Stimulated activated CD4-positive, alpha-beta T cell treated with anti-CD3 and anti-CD28 coated beads, Interleukin-4, amount 100 ng/mL, for 24 hours (primary cell): ENCODE results near the gene ALG14.

Experiments used
- DNase-seq: peaks from one replicate; pipeline ENCODE4 v3.0.0-alpha.2; 2020

Gene ALG14

GRCh38 chr1:94979656-94980581 is 92.8 kb downstream of the ALG14 start:
- DNase-seq: no peak

GRCh38 chr1:94979131-94979530 is 93.6 kb downstream of the ALG14 start:
- no peak for DNase-seq

- no peak for DNase-seq
Observed at GRCh38 chr1:94978401-94978800, 94.3 kb downstream of the ALG14 start.

- DNase-seq: no peak
Observed at GRCh38 chr1:94976971-94977548, 95.7 kb downstream of the ALG14 start.

GRCh38 chr1:94974824-94975223 is 97.9 kb downstream of the ALG14 start:
- DNase-seq: no peak

- DNase-seq: no peak
Observed at GRCh38 chr1:94974241-94974640, 98.5 kb downstream of the ALG14 start.

- no peak for DNase-seq
Observed at GRCh38 chr1:94973309-94973922, 99.3 kb downstream of the ALG14 start.

- no peak for DNase-seq
Observed at GRCh38 chr1:94971491-94971924, 101.2 kb downstream of the ALG14 start.

GRCh38 chr1:94970783-94971182 is 102.0 kb downstream of the ALG14 start:
- no peak for DNase-seq

- DNase-seq: no peak
Observed at GRCh38 chr1:94969137-94969536, 103.6 kb downstream of the ALG14 start.

GRCh38 chr1:94966033-94966432 is 106.7 kb downstream of the ALG14 start:
- DNase-seq: no peak

- no peak for DNase-seq
Observed at GRCh38 chr1:94963864-94964263, 108.9 kb downstream of the ALG14 start.

GRCh38 chr1:94962409-94963265 is 110.1 kb downstream of the ALG14 start:
- peak; percentile 7 for DNase-seq

- no peak for DNase-seq
Observed at GRCh38 chr1:94961988-94962387, 110.8 kb downstream of the ALG14 start.

- no peak for DNase-seq
Observed at GRCh38 chr1:94961582-94961981, 111.2 kb downstream of the ALG14 start.

- DNase-seq: no peak
Observed at GRCh38 chr1:94958081-94958480, 114.7 kb downstream of the ALG14 start.

GRCh38 chr1:94955767-94956632 is 116.8 kb downstream of the ALG14 start:
- DNase-seq: no peak

- DNase-seq: no peak
Observed at GRCh38 chr1:94954263-94955220, 118.2 kb downstream of the ALG14 start.

- DNase-seq: no peak
Observed at GRCh38 chr1:94953746-94954145, 119.0 kb downstream of the ALG14 start.

- DNase-seq: no peak
Observed at GRCh38 chr1:94953107-94953506, 119.6 kb downstream of the ALG14 start.

GRCh38 chr1:94952539-94952938 is 120.2 kb downstream of the ALG14 start:
- DNase-seq: no peak
